Esophagus squamous epithelium (tissue), 5 donors: Measurements from ENCODE around the gene CERS1. TPM values are rescaled to one million over a fixed set of nuclear protein-coding genes. Genes with fewer than 3 reads are reported as not detected.

Experiments used
- DNase-seq: peaks from one replicate; lab custom pipeline; 2025; lab: John Stamatoyannopoulos, UW
- H3K27ac ChIP-seq, 4 donors: fragments of 200-600 bp; sonication (generic); one replicate each; pipeline ENCODE4 v1.5.1; 2016 to 2019; ENCODE audit warnings: mild to moderate bottlenecking in 1 of 4
- H3K27me3 ChIP-seq, 4 donors: fragments of 200-600 bp; sonication (generic); 1 replicate in 3 of 4; 2 replicates in 1 of 4; pipeline versions ENCODE4 v1.5.1 to v1.6.0; 2017 to 2021; ENCODE audit warnings: antibody characterized with exemption in 1 of 4
- H3K36me3 ChIP-seq, 3 donors: fragments of 200-600 bp; sonication (generic); one replicate each; pipeline ENCODE4 v1.5.1; 2016 to 2019
- H3K4me1 ChIP-seq, 3 donors: fragments of 200-600 bp; sonication (generic); one replicate each; pipeline ENCODE4 v1.5.1; 2017 to 2019
- H3K4me3 ChIP-seq, 4 donors: fragments of 200-600 bp; sonication (generic); 1 replicate in 3 of 4; 2 replicates in 1 of 4; pipeline ENCODE4 v1.5.1; 2016 to 2019; ENCODE audit warnings: mild to moderate bottlenecking in 2 of 4, moderate library complexity in 1 of 4
- H3K9me3 ChIP-seq, 3 donors: fragments of 200-600 bp; sonication (generic); one replicate each; pipeline ENCODE4 v1.5.1; 2016 to 2019
- POLR2A ChIP-seq, 4 donors: fragments of 450-650 bp; IDR thresholded peaks; one replicate each; pipeline ENCODE4 v1.6.1; 2017; ENCODE audit warnings: antibody characterized with exemption in 4 of 4, mild to moderate bottlenecking in 4 of 4, moderate library complexity in 3 of 4
- WGBS, 2 donors: methylation state at CpG; one replicate each; pipeline ENCODE4 v1.1.5; 2018; 5-methylcytosine and 5-hydroxymethylcytosine counted together
- intact Hi-C: fragments of 100-400 bp; cut with DNase I; formaldehyde crosslinking; loops from one replicate; pipeline ENCODE4 v1.15.0; 2022
- total RNA-seq, 4 donors: library from RNA; depleted of rRNA; stranded (reverse); fragments of >200 nt; gene quantifications; one replicate each; pipeline ENCODE4 v1.1.0, GENCODE V29; 2016
- TF ChIP-seq, protein P1 (sequence below), 6 experiments: fragments of 450-650 bp in 4 of 6; fragments of 200-600 bp in 2 of 6; sonication (generic) in 2 of 6; IDR thresholded peaks; one replicate each; pipeline ENCODE4 v1.5.1; 2016 to 2019; ENCODE audit warnings: antibody characterized with exemption in 6 of 6, mild to moderate bottlenecking in 4 of 6, moderate library complexity in 4 of 6
- donor health status: DM: yes; HTN: yes; CAD: no.

The CERS1 gene
- total RNA-seq, 4 donors from 2014 or later: 0.76 TPM; not detected in 3

DNA sequence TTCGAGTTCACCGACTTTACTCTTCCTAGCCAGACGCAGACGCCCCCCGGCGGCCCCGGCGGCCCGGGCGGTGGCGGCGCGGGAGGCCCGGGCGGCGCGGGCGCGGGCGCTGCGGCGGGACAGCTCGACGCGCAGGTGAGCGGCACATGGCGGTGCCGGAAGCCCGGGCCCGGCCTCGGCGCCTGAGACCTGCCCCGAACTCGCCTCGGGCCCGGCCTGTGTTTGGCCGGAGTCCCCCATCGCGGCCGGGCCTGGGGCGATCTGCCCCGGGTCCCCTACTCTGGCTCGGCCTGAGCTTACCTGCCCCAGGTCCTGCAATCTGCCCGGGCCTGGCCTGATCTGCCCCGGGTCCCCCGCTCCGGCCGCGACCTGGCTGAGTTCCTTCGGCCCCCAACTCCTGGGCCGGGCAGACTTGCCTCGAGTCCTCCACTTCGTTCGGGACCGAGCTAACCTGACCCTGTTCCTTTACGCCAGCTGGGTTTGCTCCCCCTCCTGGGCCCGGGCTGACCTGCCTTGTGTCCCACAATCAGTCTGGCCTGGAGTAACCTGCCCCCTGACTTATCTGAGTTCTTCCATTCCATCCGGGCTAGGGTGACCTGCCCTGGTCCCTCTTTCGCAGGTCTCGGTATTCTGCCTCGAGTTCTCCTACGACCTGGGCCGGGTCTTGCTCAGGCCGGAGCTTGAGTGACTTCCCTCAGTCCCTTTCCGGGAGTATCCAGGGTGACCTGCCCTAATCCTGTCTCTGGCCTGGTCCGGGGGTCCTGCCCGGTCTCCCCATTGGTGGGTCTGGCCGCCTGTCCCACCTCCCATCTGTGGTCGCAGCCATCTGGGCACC is 63.4 kb downstream of the CERS1 start:
- intact Hi-C loops: no loop called here
- TF ChIP-seq, protein P1, sequence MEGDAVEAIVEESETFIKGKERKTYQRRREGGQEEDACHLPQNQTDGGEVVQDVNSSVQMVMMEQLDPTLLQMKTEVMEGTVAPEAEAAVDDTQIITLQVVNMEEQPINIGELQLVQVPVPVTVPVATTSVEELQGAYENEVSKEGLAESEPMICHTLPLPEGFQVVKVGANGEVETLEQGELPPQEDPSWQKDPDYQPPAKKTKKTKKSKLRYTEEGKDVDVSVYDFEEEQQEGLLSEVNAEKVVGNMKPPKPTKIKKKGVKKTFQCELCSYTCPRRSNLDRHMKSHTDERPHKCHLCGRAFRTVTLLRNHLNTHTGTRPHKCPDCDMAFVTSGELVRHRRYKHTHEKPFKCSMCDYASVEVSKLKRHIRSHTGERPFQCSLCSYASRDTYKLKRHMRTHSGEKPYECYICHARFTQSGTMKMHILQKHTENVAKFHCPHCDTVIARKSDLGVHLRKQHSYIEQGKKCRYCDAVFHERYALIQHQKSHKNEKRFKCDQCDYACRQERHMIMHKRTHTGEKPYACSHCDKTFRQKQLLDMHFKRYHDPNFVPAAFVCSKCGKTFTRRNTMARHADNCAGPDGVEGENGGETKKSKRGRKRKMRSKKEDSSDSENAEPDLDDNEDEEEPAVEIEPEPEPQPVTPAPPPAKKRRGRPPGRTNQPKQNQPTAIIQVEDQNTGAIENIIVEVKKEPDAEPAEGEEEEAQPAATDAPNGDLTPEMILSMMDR (IDR thresholded peaks at IDR 0.05): no peak
- no peak for TF ChIP-seq POLR2A (IDR thresholded peaks at IDR 0.05)
- no peak for DNase-seq
- no peaks in the 10 kb centered on the region for H3K27me3 ChIP-seq
- peak overlapping the region; percentile 59 to 95 (median 92) for H3K4me3 ChIP-seq
- peak overlapping the region; percentile 83 to 96 (median 94) for H3K27ac ChIP-seq
- H3K4me1 ChIP-seq: peaks cover 22 to 54% (median 30%) of the 10 kb centered on the region in 3 donors
- 0% methylated on average over 9 to 12 of the region's 69 CpGs for WGBS, 2 donors
- peaks cover 0 to 25% (median 0%) of the 10 kb centered on the region in 3 donors for H3K36me3 ChIP-seq
- peaks cover 0 to 1% (median under 1%) of the 10 kb centered on the region in 3 donors for H3K9me3 ChIP-seq

DNA sequence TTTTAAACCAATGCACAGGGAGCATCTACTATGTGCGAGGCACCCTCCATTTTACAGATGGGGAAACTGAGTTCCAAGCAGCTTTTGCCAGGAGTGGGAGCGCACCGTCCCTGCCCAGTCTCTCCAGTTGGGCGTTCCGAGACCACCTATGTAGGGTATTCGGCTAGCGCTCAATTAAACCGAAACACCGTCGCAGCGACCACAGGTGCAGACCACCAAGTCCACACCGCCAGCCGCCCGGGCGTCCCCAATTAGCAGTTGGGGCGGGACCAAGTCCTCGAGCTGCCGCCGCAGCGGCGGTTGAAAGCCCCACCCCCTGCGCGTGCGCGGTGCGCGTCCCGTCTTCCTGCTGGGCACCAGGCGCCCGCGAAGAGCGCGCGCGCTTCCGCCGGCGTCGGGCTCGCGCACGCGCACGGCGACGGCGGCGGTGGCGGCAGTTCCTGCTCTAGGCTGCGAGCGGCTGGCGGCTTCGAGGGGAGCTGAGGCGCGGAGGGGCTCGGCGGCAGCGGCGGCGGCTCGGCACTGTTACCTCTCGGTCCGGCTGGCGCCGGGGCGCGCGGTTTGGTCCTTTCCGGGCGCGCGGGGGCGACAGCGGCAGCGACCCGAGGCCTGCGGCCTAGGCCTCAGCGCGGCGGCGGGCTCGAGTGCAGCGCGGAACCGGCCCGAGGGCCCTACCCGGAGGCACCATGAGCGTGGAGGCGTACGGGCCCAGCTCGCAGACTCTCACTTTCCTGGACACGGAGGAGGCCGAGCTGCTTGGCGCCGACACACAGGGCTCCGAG is 64.2 kb downstream of the CERS1 start, which contains the start of gene UPF1:
UPF1 (plus strand) TSS at position 436 of the 782 bp plus-strand sequence; CDS start at position 687, 251 bp downstream.
- peak within 1 kb of the TSS; percentile 83 to 96 (median 94) for H3K27ac ChIP-seq
- 0% methylated on average over 2 of the region's 96 CpGs; no CpG with 5 or more reads in 1 of the 2 donors for WGBS, 2 donors
- H3K36me3 ChIP-seq: peaks cover 0 to 17% (median 0%) of the 10 kb centered on the region in 3 donors
- intact Hi-C loops: no loop called here
- TF ChIP-seq, protein P1 (IDR thresholded peaks at IDR 0.05): peak in 4 of 6 experiments; percentile 12 to 51 (median 29)
- peak in 3 of 4 donors; percentile 4 to 88 (median 74) for TF ChIP-seq POLR2A (IDR thresholded peaks at IDR 0.05)
- DNase-seq: peak; percentile 55
- H3K4me3 ChIP-seq: peak within 1 kb of the TSS; percentile 59 to 95 (median 92)
- peaks cover 0 to 9% (median 9%) of the 10 kb centered on the region in 3 donors for H3K9me3 ChIP-seq
- H3K27me3 ChIP-seq: no peaks in the 10 kb centered on the region
- peaks cover 22 to 46% (median 30%) of the 10 kb centered on the region in 3 donors for H3K4me1 ChIP-seq

GRCh38 chr19:18830488-18830887 is 65.5 kb downstream of the CERS1 start:
- 92 to 96% methylated on average over 2 of the region's 2 CpGs for WGBS, 2 donors
- Histone ChIP-seq H3K4me1 (peaks cover 22 to 34% (median 26%) of the 10 kb centered on the region in 3 donors), H3K9me3 (peaks cover 0 to 15% (median 13%) of the 10 kb centered on the region in 3 donors), H3K27me3 (no peaks in the 10 kb centered on the region), H3K27ac (no peak overlapping the region), H3K36me3 (peaks cover 0 to 7% (median 0%) of the 10 kb centered on the region in 3 donors), H3K4me3 (no peak overlapping the region)
- intact Hi-C loops: no loop called here
- DNase-seq: no peak
- TF ChIP-seq POLR2A (IDR thresholded peaks at IDR 0.05): no peak
- TF ChIP-seq, protein P1 (IDR thresholded peaks at IDR 0.05): no peak

GRCh38 chr19:18828786-18829185 is 67.2 kb downstream of the CERS1 start:
- H3K27ac ChIP-seq: no peak overlapping the region
- H3K4me3 ChIP-seq: no peak overlapping the region
- H3K27me3 ChIP-seq: no peaks in the 10 kb centered on the region
- H3K36me3 ChIP-seq: no peaks in the 10 kb centered on the region
- DNase-seq: no peak
- peaks cover 0 to 15% (median 13%) of the 10 kb centered on the region in 3 donors for H3K9me3 ChIP-seq
- intact Hi-C loops: no loop called here
- TF ChIP-seq, protein P1 (IDR thresholded peaks at IDR 0.05): no peak
- TF ChIP-seq POLR2A (IDR thresholded peaks at IDR 0.05): no peak
- 56 to 62% methylated on average over 6 of the region's 6 CpGs for WGBS, 2 donors
- peaks cover 5 to 17% (median 12%) of the 10 kb centered on the region in 3 donors for H3K4me1 ChIP-seq

Other genes starting within 250 kb of the CERS1 start
- 1 to 10 TPM; 1.8 to 3.6 (median 2.1) TPM for gene CRTC1, start 212.5 kb downstream of the CERS1 start, total RNA-seq
- gene COMP, start 104.9 kb downstream of the CERS1 start, total RNA-seq: 1 to 10 TPM in 3 of 4 donors, not detected in 1; 1.3 to 8.0 (median 5.3) TPM
- gene UPF1, start 64.2 kb downstream of the CERS1 start, total RNA-seq: 10 to 100 TPM; 31.6 to 69.7 (median 55.6) TPM
- 100 to 1,000 TPM; 170 to 245 (median 224) TPM for gene COPE, start 23.2 kb upstream of the CERS1 start, total RNA-seq
- 10 to 100 TPM; 47.0 to 80.7 (median 60.6) TPM for gene DDX49, start 23.6 kb upstream of the CERS1 start, total RNA-seq
- gene HOMER3, start 45.1 kb upstream of the CERS1 start, total RNA-seq: 10 to 100 TPM; 10.7 to 29.5 (median 18.6) TPM
- gene SUGP2, start 137.4 kb upstream of the CERS1 start, total RNA-seq: 10 to 100 TPM; 16.7 to 36.2 (median 21.5) TPM
- 10 to 100 TPM; 28.3 to 32.0 (median 28.7) TPM for gene ARMC6, start 137.4 kb upstream of the CERS1 start, total RNA-seq
- gene SLC25A42, start 167.8 kb upstream of the CERS1 start, total RNA-seq: 1 to 10 TPM; 1.7 to 3.8 (median 3.3) TPM
- gene TMEM161A, start 242.3 kb upstream of the CERS1 start, total RNA-seq: 10 to 100 TPM; 11.0 to 30.3 (median 15.5) TPM